GM23338 (cell line): ENCODE data around the gene ZHX3. TPM values are rescaled to one million over a fixed set of nuclear protein-coding genes. Genes with fewer than 3 reads are reported as not detected.

Source experiments
- ATAC-seq: fragments of 200-7000 bp; cut with Tn5 transposase; 3 replicates; pipeline ENCODE4 v1.9.1; 2020
- DNase-seq: peaks from one replicate; pipeline ENCODE4 v3.0.0-alpha.2; 2015; ENCODE audit warnings: low spot score
- H2AFZ ChIP-seq: fragments of 200-600 bp; sonication (generic); 2 replicates; pipeline ENCODE4 v1.8.0; 2016; ENCODE audit warnings: antibody characterized with exemption, mild to moderate bottlenecking, moderate library complexity
- H3F3A ChIP-seq: fragments of 200-600 bp; sonication (generic); replicated peaks from 2 replicates; pipeline ENCODE4 v1.8.0; 2017; ENCODE audit warnings: antibody characterized with exemption, mixed run types, low read depth
- H3K27ac ChIP-seq: fragments of 200-600 bp; sonication (generic); 2 replicates; pipeline ENCODE4 v1.6.1; 2016; ENCODE audit warnings: low read depth
- H3K27me3 ChIP-seq: fragments of 200-600 bp; sonication (generic); 2 replicates; pipeline ENCODE4 v1.8.0; 2016; ENCODE audit warnings: mild to moderate bottlenecking, mixed run types, moderate library complexity; ENCODE audit not compliant: insufficient read depth
- H3K36me3 ChIP-seq: fragments of 200-600 bp; sonication (generic); 2 replicates; pipeline ENCODE4 v1.8.0; 2016; ENCODE audit warnings: mild to moderate bottlenecking; ENCODE audit not compliant: insufficient read depth
- H3K4me1 ChIP-seq: fragments of 200-600 bp; sonication (generic); 2 replicates; pipeline ENCODE4 v1.8.0; 2016; ENCODE audit warnings: mild to moderate bottlenecking, moderate library complexity; ENCODE audit not compliant: insufficient read depth
- H3K4me2 ChIP-seq: fragments of 200-600 bp; sonication (generic); 2 replicates; pipeline ENCODE4 v1.7.1; 2017; ENCODE audit warnings: mixed run types
- H3K4me3 ChIP-seq: fragments of 200-600 bp; sonication (generic); 2 replicates; pipeline ENCODE4 v1.6.1; 2016; ENCODE audit warnings: mixed run types
- H3K79me2 ChIP-seq: fragments of 200-600 bp; sonication (generic); replicated peaks from 2 replicates; pipeline ENCODE4 v1.8.0; 2017; ENCODE audit warnings: mild to moderate bottlenecking; ENCODE audit not compliant: insufficient read depth
- H3K9me2 ChIP-seq: fragments of 200-600 bp; sonication (generic); 2 replicates; pipeline ENCODE4 v1.8.0; 2017; ENCODE audit not compliant: insufficient read depth
- H4K20me1 ChIP-seq: fragments of 200-600 bp; sonication (generic); replicated peaks from 2 replicates; pipeline ENCODE4 v1.8.0; 2017; ENCODE audit warnings: mild to moderate bottlenecking; ENCODE audit not compliant: insufficient read depth
- H3K27ac Mint-ChIP-seq: 2 replicates; pipeline ENCODE4 v1.8.0; 2020; ENCODE audit warnings: inconsistent platforms, mild to moderate bottlenecking, moderate library complexity, mixed read lengths
- H3K27me3 Mint-ChIP-seq: 3 replicates; pipeline ENCODE4 v1.8.0; 2022; ENCODE audit warnings: low read depth, mild to moderate bottlenecking, moderate library complexity, mixed read lengths, inconsistent platforms; ENCODE audit not compliant: insufficient read depth, poor library complexity
- H3K36me3 Mint-ChIP-seq: 3 replicates; pipeline ENCODE4 v1.8.0; 2021; ENCODE audit warnings: low read depth, mild to moderate bottlenecking, inconsistent platforms, moderate library complexity, mixed read lengths
- H3K4me1 Mint-ChIP-seq: 3 replicates; pipeline ENCODE4 v1.8.0; 2020; ENCODE audit warnings: mild to moderate bottlenecking, inconsistent platforms, mixed read lengths
- H3K4me3 Mint-ChIP-seq: 3 replicates; pipeline ENCODE4 v1.8.0; 2021; ENCODE audit warnings: moderate library complexity, mild to moderate bottlenecking, inconsistent platforms, mixed read lengths
- H3K9me3 Mint-ChIP-seq: 3 replicates; pipeline ENCODE4 v1.8.0; 2020; ENCODE audit warnings: moderate library complexity, mild to moderate bottlenecking, inconsistent platforms, mixed read lengths
- CREB1 ChIP-seq: fragments of 250-450 bp; sonication (Bioruptor Pico); IDR thresholded peaks from 2 replicates; pipeline ENCODE4 v1.5.0; 2020; ENCODE audit warnings: low read depth, mild to moderate bottlenecking, moderate library complexity
- ETS1 ChIP-seq: IDR thresholded peaks from 2 replicates; pipeline ENCODE4 v1.6.1; 2016; ENCODE audit warnings: antibody characterized with exemption
- EZH2phosphoT487 ChIP-seq: fragments of 200-600 bp; sonication (generic); IDR thresholded peaks from one replicate; pipeline ENCODE4 v1.8.1; 2018; ENCODE audit warnings: antibody characterized with exemption; ENCODE audit not compliant: unreplicated experiment
- NANOG ChIP-seq: IDR thresholded peaks from 2 replicates; pipeline ENCODE4 v1.6.1; 2016; ENCODE audit warnings: antibody characterized with exemption, borderline replicate concordance
- ZNF331 ChIP-seq: fragments of 250-450 bp; sonication (Bioruptor Pico); IDR thresholded peaks from 2 replicates; pipeline ENCODE4 v1.5.0; 2020; ENCODE audit warnings: low read depth, mild to moderate bottlenecking, moderate library complexity
- ZNF462 ChIP-seq: fragments of 250-450 bp; sonication (Bioruptor Pico); IDR thresholded peaks from 2 replicates; pipeline ENCODE4 v1.5.0; 2020; ENCODE audit warnings: mild to moderate bottlenecking, moderate library complexity
- polyA plus RNA-seq: library from polyadenylated mRNA; unstranded; fragments of >200 nt; fragmentation: Nextera tagmentation; extraction: Ambion mirVana; gene quantifications from 2 replicates; pipeline ENCODE4 v1.2.1, GENCODE V29; 2016
- total RNA-seq: library from RNA; depleted of rRNA; stranded (reverse); fragments of >200 nt; shearing (Covaris generic); gene quantifications from 2 replicates; pipeline ENCODE4 v1.2.3, GENCODE V29; 2014
- TF ChIP-seq, protein P1 (sequence below), 2 experiments: fragments of 200-600 bp in 1 of 2; sonication (generic) in 1 of 2; conservative IDR thresholded peaks; 2 replicates each; pipeline versions ENCODE4 v1.5.1 to v1.6.1; 2016 to 2017; ENCODE audit warnings: antibody characterized with exemption in 2 of 2, low read depth in 2 of 2, mild to moderate bottlenecking in 2 of 2, moderate library complexity in 1 of 2
- TF ChIP-seq, protein P2 (sequence below): IDR thresholded peaks from one replicate; pipeline ENCODE4 v1.6.1; 2018; ENCODE audit warnings: antibody characterized with exemption; ENCODE audit not compliant: unreplicated experiment

Gene ZHX3
- total and polyA plus RNA-seq, 2 experiments from 2014 or later = 1.7 to 2.8 TPM

DNA sequence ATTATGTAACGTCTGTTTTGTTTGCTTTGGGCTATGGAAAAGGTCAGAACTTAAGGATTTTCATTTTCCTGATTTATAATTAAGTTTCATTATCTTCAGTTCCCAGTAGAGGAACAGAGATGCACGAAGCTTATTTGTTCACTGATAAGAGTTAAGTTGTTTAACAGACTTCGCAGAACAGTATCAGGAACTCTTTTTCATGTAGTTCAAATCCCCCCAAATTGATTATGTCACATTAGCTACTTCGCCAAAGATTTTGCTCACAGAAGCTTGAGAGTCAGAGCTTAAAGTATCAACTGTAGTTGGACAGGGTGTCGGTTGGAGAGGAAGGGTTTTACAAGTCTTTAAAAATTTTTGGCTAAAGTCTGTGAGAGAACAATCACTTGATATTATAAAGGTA, 43.4 kb downstream of the ZHX3 start (continued):
- no peak for TF ChIP-seq ZNF462 (CRISPR knock-in tag)
- TF ChIP-seq, protein P1, sequence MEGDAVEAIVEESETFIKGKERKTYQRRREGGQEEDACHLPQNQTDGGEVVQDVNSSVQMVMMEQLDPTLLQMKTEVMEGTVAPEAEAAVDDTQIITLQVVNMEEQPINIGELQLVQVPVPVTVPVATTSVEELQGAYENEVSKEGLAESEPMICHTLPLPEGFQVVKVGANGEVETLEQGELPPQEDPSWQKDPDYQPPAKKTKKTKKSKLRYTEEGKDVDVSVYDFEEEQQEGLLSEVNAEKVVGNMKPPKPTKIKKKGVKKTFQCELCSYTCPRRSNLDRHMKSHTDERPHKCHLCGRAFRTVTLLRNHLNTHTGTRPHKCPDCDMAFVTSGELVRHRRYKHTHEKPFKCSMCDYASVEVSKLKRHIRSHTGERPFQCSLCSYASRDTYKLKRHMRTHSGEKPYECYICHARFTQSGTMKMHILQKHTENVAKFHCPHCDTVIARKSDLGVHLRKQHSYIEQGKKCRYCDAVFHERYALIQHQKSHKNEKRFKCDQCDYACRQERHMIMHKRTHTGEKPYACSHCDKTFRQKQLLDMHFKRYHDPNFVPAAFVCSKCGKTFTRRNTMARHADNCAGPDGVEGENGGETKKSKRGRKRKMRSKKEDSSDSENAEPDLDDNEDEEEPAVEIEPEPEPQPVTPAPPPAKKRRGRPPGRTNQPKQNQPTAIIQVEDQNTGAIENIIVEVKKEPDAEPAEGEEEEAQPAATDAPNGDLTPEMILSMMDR (conservative IDR thresholded peaks at IDR 0.05; ENCODE audit: low read depth in 2 of 2) = no peak
- TF ChIP-seq ZNF331 (CRISPR knock-in tag) = no peak
- TF ChIP-seq CREB1 (CRISPR knock-in tag) = no peak

DNA sequence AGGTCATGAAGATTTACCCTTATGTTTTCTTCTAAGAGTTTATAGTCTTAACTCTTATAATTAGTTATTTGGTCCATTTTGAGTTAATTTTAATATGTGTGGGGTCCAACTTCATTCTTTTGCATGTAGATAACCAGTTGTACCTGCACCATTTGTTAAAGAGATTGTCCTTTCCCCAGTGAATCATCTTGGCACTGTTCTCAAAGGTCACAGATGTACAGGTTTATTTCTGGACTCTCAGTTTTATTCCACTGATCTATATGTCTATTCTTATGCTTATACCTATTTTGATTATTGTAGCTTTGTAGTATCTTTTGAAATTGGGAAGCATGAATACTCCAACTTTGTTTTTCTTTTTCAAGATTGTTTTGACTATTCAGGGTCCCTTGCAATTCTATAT, 44.1 kb downstream of the ZHX3 start:
- no peak for DNase-seq
- no peak overlapping the region for H3K4me3 Mint-ChIP-seq
- H3K36me3 Mint-ChIP-seq = no peaks in the 10 kb centered on the region
- no peak for TF ChIP-seq ETS1
- no peak for TF ChIP-seq EZH2phosphoT487
- TF ChIP-seq NANOG = no peak
- TF ChIP-seq, protein P2, sequence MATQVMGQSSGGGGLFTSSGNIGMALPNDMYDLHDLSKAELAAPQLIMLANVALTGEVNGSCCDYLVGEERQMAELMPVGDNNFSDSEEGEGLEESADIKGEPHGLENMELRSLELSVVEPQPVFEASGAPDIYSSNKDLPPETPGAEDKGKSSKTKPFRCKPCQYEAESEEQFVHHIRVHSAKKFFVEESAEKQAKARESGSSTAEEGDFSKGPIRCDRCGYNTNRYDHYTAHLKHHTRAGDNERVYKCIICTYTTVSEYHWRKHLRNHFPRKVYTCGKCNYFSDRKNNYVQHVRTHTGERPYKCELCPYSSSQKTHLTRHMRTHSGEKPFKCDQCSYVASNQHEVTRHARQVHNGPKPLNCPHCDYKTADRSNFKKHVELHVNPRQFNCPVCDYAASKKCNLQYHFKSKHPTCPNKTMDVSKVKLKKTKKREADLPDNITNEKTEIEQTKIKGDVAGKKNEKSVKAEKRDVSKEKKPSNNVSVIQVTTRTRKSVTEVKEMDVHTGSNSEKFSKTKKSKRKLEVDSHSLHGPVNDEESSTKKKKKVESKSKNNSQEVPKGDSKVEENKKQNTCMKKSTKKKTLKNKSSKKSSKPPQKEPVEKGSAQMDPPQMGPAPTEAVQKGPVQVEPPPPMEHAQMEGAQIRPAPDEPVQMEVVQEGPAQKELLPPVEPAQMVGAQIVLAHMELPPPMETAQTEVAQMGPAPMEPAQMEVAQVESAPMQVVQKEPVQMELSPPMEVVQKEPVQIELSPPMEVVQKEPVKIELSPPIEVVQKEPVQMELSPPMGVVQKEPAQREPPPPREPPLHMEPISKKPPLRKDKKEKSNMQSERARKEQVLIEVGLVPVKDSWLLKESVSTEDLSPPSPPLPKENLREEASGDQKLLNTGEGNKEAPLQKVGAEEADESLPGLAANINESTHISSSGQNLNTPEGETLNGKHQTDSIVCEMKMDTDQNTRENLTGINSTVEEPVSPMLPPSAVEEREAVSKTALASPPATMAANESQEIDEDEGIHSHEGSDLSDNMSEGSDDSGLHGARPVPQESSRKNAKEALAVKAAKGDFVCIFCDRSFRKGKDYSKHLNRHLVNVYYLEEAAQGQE = no peak

More for the DNA sequence above, 44.1 kb downstream of the ZHX3 start:
- no peaks in the 10 kb centered on the region for H3K36me3 ChIP-seq
- Mint-ChIP-seq H3K9me3 (no peaks in the 10 kb centered on the region), H3K27me3 (peaks cover 5% of the 10 kb centered on the region), H3K4me1 (peaks cover 7% of the 10 kb centered on the region), H3K27ac (no peak overlapping the region)
- no peaks in the 10 kb centered on the region for H3K9me2 ChIP-seq
- H3F3A ChIP-seq = no peaks in the 10 kb centered on the region
- H3K27ac ChIP-seq = no peak overlapping the region
- ATAC-seq = no peak
- no peak overlapping the region for H2AFZ ChIP-seq
- H3K79me2 ChIP-seq = no peaks in the 10 kb centered on the region
- H4K20me1 ChIP-seq = no peaks in the 10 kb centered on the region
- H3K4me3 ChIP-seq = no peak overlapping the region
- H3K27me3 ChIP-seq = no peaks in the 10 kb centered on the region
- no peak overlapping the region for H3K4me2 ChIP-seq
- H3K4me1 ChIP-seq = peaks cover 10% of the 10 kb centered on the region; the same call in 1 of the 2 replicates
